Epithelial cell of esophagus (primary cell): ENCODE data around the gene ETV6.

Experiments
- DNase-seq: peaks from one replicate; pipeline ENCODE4 v3.0.0; 2010; ENCODE audit warnings: low read depth
- H3K4me3 ChIP-seq: 2 replicates; pipeline ENCODE4 v1.5.1; 2011; ENCODE audit warnings: mild to moderate bottlenecking, low read length, control low read depth
- CTCF ChIP-seq: IDR thresholded peaks from 2 replicates; pipeline ENCODE4 v1.5.1; 2011; ENCODE audit warnings: low read depth, mild to moderate bottlenecking, low read length, control low read depth, inconsistent platforms; ENCODE audit not compliant: insufficient read depth; ENCODE audit errors: missing control alignments

ETV6 gene

GRCh38 chr12:11649413-11650285, at the start of gene ETV6:
Gene ETV6, plus strand, starts transcription at chr12:11649674. Its CDS starts 454 bp downstream, at chr12:11650128.
- peak; percentile 90 for DNase-seq
- peak within 1 kb of the TSS; percentile 96 for H3K4me3 ChIP-seq
- no peak for TF ChIP-seq CTCF

GRCh38 chr12:11600199-11600598, 49.3 kb upstream of the ETV6 start:
- no peak for DNase-seq
- TF ChIP-seq CTCF: no peak
- H3K4me3 ChIP-seq: no peak overlapping the region

- no peak for TF ChIP-seq CTCF
- no peak overlapping the region for H3K4me3 ChIP-seq
- DNase-seq: no peak
Observed at GRCh38 chr12:11601647-11602046, 47.8 kb upstream of the ETV6 start.

GRCh38 chr12:11607313-11608081, 42.0 kb upstream of the ETV6 start:
- no peak overlapping the region for H3K4me3 ChIP-seq
- no peak for TF ChIP-seq CTCF
- DNase-seq: no peak

GRCh38 chr12:11609045-11609444, 40.4 kb upstream of the ETV6 start:
- TF ChIP-seq CTCF: no peak
- no peak for DNase-seq

GRCh38 chr12:11615481-11615880, 34.0 kb upstream of the ETV6 start:
- DNase-seq: no peak
- no peak for TF ChIP-seq CTCF
- no peak overlapping the region for H3K4me3 ChIP-seq

More at GRCh38 chr12:11609045-11609444, 40.4 kb upstream of the ETV6 start:
- no peak overlapping the region for H3K4me3 ChIP-seq
